ENCODE measurements around the gene LHX1.

LHX1 gene

DNA sequence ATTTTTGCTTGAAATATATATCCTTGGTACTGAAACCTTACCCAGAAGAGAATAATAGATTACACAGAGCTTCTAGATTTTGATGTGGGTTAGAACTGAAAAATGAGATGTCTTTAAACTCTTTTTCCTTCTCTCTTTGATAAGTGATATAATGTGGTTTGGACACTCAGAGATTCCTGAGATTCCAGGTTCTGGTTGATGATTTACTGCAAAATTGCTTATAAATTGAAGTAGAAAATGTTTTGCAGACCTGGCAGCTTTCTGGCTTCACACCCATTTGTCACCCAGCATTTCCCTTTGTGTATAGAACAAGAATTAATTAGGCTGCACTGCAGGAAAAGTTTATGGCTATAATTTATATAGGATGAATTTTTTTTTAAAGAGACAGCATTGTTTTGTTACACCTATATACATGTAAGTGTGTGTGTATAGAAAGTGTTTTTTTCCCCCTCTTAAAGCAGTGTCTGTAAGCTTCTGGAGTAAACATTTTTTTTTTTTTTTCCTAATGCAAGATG, 35.0 kb downstream of the LHX1 start:
- no peak for DNase-seq (ENCODE audit: low spot score)

DNA sequence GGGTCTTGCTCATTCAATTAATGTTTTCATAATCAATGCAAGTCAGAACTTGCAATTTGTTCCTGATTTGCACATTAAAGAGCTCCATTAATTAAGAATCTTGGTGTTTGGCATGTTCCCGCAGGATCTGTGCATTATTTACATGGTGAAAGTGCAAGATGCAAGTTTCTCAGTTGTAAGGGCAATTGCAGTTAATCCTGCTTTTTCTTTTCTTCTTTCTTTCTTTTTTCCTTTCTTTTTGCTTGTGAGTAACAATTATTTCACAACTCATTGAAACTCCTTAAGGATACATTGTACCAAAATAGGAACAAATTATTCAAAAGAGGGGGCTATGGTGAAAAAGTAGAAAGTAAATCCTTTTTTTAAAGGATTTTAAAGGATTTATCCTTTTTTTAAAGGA, 35.6 kb downstream of the LHX1 start:
- DNase-seq (ENCODE audit: low spot score): no peak

DNA sequence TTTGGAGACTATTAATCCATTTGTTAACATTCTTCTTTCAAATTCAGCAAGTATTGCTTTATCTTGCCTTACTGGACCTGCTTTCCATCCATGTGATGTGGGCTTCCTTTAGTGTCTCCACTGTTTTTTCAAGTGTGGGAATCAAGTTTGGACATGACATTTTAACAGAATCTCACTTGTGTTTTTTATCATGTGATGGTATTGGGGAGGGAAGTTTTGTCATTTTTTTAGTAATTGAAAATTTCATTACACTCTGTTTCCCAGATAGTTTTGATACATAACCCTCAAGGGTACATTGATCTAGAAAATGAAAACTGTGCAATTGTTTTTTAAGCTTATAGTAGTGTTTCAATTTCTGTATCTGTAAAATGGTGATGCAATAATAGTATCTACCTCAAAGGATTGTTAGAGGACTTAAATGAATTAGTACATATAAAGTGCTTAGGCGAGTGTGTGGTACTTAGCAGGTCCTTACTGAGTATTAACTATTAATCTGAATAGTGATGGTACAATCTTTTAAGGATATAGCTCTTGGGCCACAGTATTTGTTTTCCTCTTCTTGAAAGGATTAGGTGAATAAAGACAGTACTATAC, 38.7 kb downstream of the LHX1 start:
- DNase-seq (ENCODE audit: low spot score): no peak

DNA sequence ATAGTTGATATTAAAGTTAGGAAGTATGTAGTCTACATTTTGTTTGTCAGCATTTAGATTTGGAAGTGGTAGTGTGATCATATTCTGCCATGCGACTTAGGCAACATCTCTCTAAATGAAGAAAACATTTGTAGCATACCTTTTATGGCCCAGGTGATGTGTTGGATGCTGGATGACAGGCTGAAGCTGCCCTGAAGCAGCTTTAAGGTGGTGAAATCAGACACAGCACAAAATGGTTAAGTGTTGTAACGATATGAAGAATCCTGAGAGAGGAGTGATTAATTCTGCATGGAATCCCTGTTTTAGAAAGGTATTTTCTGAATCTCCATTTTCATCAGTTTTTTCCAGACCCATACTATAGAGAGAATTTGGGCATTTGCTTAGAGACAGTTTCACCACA, 39.8 kb downstream of the LHX1 start:
- no peak for DNase-seq (ENCODE audit: low spot score)

DNA sequence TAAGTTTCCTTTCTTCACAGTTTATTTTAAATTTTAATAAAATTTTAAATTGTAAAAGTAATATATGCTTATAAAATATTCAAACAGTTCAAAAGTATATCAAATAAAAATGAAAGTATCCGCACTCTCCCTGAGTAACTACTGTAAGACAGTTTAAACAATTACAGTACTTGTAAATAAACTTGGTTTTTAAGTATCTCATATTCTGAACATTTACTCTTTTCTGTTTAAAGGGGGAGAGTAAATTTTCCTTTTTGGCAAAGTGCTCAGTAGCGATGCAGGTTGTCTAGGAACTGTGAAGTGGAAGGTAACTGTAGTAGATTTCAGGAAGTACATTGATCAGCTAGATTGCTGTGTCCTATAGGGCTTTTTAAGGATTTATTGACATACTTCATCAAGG, 40.3 kb downstream of the LHX1 start:
- DNase-seq (ENCODE audit: low spot score): no peak

DNA sequence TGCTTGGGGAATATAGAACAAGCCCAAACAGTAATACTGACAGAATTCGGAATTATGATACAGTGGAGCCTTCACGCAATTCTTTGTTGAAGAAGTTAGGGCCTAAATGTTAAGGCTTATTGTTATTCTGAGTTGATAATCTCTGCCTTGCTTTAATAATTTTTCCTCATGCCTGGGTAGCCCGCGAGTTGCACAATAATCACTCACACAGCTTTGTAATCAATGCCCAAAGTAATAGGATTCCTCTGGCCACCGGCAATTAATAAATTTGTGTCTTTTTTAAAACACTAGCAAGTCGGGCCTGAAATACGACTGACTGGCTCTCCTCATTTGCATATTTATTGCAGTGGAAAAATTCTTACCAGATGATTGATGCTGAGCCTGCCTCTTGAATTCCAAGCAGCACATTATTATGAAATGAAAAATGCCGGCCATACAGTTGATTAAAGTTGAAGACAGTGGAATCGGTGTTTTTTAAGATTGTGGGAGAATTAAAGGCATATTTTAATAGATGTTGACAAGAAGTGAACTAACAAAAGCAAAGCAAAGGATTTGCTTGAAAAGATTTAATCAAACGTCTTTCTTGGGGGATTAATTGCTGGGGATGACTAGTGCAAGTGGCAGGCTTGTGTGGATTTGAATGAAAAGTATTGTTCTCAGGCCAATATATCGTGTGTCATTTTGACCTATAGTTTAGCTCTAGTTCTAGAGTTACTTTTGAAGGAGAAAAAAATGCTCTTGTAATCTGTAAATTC, 41.7 kb downstream of the LHX1 start:
- no peak for DNase-seq (ENCODE audit: low spot score)

DNA sequence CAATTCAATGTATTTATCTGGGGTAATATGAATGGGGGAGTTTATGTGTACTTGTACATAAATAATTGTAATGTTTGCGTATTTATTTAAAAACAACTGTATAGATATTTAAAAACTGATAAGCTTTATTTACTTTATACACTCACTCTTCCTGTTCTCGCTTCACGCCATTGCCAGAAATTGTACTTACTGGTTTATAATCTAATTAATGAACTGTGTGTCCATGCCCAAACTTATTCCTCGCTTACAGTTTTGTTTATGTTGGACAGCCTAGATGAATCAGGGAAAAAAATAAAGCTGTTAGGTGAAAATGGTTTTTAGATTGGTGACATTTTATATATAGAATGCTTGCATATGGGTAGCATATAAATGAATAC, 42.3 kb downstream of the LHX1 start:
- no peak for DNase-seq (ENCODE audit: low spot score)

DNA sequence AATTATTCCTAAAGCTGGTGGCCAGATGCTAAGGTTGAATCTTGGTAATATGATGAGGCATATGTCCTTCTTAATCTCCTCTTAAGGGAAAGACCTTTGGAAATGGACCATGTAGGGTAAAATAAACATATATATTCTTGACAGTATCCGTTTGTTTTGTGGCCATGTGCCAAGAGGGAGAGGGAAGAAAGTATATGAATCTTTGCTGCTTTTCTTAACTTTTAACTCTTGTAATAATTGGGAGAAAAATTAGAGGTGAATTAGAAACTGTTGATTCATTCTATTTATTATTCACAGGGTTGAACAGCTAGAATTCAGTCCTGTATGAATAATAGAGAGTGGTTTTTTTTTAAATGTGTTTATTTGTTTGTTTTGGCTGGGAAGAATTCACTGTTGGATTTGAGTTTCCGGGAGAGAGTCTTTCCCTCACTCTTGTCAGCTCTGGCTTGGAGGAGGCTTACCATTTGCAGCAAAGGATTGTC, 43.0 kb downstream of the LHX1 start:
- no peak for DNase-seq (ENCODE audit: low spot score)

DNA sequence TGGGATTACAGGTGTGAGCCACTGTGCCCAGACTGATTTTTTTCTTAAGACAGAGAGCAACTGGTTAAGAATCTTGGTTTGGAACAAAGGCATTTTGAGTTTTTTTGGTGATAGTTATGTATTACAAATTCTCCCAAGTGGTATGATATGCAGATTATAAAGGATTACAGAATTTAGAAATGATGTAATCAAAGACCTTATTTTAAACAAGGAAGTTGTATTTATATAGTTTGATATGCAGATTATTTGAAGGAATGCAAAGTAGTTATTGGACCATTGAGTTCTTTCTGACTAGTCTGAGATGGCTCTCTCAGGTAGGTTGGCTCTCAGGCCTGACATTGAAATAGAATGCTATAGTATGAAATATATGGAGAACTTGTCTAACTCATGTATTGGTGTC, 46.3 kb downstream of the LHX1 start:
- no peak for DNase-seq (ENCODE audit: low spot score)

DNA sequence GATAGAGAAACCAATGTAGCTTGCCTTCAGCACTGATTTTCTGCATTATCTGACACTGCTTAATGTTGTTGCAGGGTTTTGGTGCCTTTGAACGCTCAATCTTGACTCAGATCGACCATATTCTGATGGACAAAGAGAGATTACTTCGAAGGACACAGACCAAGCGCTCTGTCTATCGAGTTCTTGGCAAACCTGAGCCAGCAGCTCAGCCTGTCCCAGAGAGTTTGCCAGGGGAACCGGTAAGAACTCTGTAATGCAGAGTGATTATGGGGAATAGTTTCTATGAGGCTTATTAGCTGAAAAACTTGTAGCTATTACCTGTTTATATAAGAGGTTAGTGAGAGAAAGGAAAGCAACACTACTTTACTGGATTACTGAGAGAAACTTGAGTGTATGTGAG, 51.9 kb downstream of the LHX1 start:
- DNase-seq (ENCODE audit: low spot score): no peak

DNA sequence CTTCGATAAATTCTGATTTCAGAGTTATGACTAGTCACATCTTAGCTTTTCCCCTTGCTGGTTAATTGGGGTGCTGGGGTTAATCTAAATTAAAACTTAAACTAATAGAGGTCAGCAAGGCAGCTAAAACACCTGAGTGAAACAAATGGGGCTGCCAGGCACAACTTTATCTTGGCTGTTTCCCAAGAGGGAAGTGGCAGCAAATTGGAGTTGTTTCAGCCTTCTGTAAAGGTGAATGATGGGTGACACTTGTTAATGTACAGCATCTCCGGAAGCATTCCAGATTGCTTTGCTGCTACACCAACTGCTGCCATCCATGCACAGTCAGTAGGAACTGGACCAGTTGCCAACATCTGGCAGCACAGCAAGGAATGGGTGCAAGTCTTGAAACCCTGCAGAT, 55.4 kb downstream of the LHX1 start:
- no peak for DNase-seq (ENCODE audit: low spot score)

DNA sequence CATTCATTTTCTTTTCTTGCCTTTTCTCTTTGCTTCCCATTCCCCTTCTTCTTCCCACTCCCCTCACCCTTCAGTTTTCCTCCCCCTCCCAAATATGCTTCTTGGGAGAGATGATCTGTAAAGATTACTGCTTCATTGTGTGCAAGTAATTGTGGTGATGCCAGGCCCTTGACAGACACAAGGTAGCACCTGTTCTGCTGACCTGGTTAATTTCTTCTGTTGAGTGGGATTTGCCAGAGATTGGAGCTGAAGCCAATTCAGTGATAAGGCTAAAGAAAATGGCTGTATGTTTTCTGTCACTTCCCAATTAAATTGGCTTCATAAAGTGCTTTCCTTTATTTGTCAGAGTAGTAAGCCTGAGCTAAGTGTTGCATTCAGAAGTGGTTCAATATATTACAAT, 56.0 kb downstream of the LHX1 start:
- no peak for DNase-seq (ENCODE audit: low spot score)
